Measurements from ENCODE around the gene BBS9.
"Not testable (repeated sequence)": the region's sequence is repeated elsewhere in the genome, so short reads cannot be mapped to it uniquely, and the experiment has no call there.

Gene BBS9

GRCh38 chr7:33128990-33129805 is at the start of gene BBS9:
BBS9 (plus strand) TSS chr7:33129564; CDS start chr7:33146253, 16,689 bp downstream.
- peak; percentile 95 for DNase-seq

- no peak for DNase-seq
Measured at GRCh38 chr7:33079763-33080690, 49.3 kb upstream of the BBS9 start.

- DNase-seq, result no peak
Measured at GRCh38 chr7:33087356-33087755, 42.0 kb upstream of the BBS9 start.

GRCh38 chr7:33087858-33088257 is 41.5 kb upstream of the BBS9 start:
- no peak for DNase-seq

GRCh38 chr7:33089142-33089541 is 40.2 kb upstream of the BBS9 start:
- no peak for DNase-seq

GRCh38 chr7:33091111-33091531 is 38.2 kb upstream of the BBS9 start:
- DNase-seq, result no peak

- no peak for DNase-seq
Measured at GRCh38 chr7:33091641-33092191, 37.6 kb upstream of the BBS9 start.

GRCh38 chr7:33093266-33093665 is 36.1 kb upstream of the BBS9 start:
- no peak for DNase-seq

- DNase-seq, result not testable (repeated sequence)
Measured at GRCh38 chr7:33094745-33095275, 34.6 kb upstream of the BBS9 start.

GRCh38 chr7:33099154-33099940 is 30.0 kb upstream of the BBS9 start:
- no peak for DNase-seq

GRCh38 chr7:33100770-33101169 is 28.6 kb upstream of the BBS9 start:
- DNase-seq, result no peak

GRCh38 chr7:33101906-33102305 is 27.5 kb upstream of the BBS9 start:
- no peak for DNase-seq

- peak; percentile 54 for DNase-seq
Measured at GRCh38 chr7:33107136-33108066, 22.0 kb upstream of the BBS9 start.

- peak; percentile 22 for DNase-seq
Measured at GRCh38 chr7:33108554-33109004, 20.8 kb upstream of the BBS9 start.

- DNase-seq, result peak; percentile 83
Measured at GRCh38 chr7:33109005-33109757, 20.2 kb upstream of the BBS9 start, which contains the start of gene RP9. RP9 (minus strand) TSS chr7:33109404; CDS start chr7:33109372, 32 bp downstream.

- peak; percentile 15 for DNase-seq
Measured at GRCh38 chr7:33109758-33110238, 19.6 kb upstream of the BBS9 start.

GRCh38 chr7:33111614-33112013 is 17.8 kb upstream of the BBS9 start:
- no peak for DNase-seq

- no peak for DNase-seq
Measured at GRCh38 chr7:33114976-33115375, 14.4 kb upstream of the BBS9 start.

GRCh38 chr7:33118383-33118782 is 11.0 kb upstream of the BBS9 start:
- DNase-seq, result no peak

GRCh38 chr7:33127085-33127484 is 2.3 kb upstream of the BBS9 start:
- no peak for DNase-seq
